SU-DHL-6 (cell line): ENCODE results near the gene TAPT1.
A peak's percentile ranks its signal among the peaks of the same experiment; 100 is the strongest.

Source experiments
- H2AFZ ChIP-seq: fragments of 200-600 bp; sonication (generic); 2 replicates; pipeline ENCODE4 v1.6.1; 2014; ENCODE audit warnings: low read depth, mild to moderate bottlenecking, moderate library complexity, mixed read lengths, antibody characterized with exemption, low read length; ENCODE audit not compliant: severe bottlenecking
- H3F3A ChIP-seq: fragments of 200-600 bp; shearing (Covaris generic); 2 replicates; pipeline ENCODE4 v1.6.0; 2016; ENCODE audit warnings: antibody characterized with exemption, mild to moderate bottlenecking; ENCODE audit not compliant: insufficient read depth
- H3K27ac ChIP-seq: fragments of 200-600 bp; sonication (generic); 2 replicates; pipeline ENCODE4 v1.5.1; 2016; ENCODE audit warnings: low read depth, mild to moderate bottlenecking, low read length, moderate library complexity, mixed read lengths
- H3K27me3 ChIP-seq: fragments of 200-600 bp; sonication (generic), shearing (Covaris generic); 2 replicates; pipeline ENCODE4 v1.6.0; 2014; ENCODE audit warnings: mild to moderate bottlenecking, low read length
- H3K36me3 ChIP-seq: fragments of 200-600 bp; sonication (generic); 2 replicates; pipeline ENCODE4 v1.6.1; 2014; ENCODE audit warnings: mild to moderate bottlenecking, low read length, mixed read lengths
- H3K4me2 ChIP-seq: fragments of 300-600, 200-600 bp; shearing (Covaris generic), sonication (generic); 2 replicates; pipeline ENCODE4 v1.6.0; 2014; ENCODE audit warnings: low read length, low read depth, mild to moderate bottlenecking; ENCODE audit not compliant: poor library complexity, severe bottlenecking
- H3K4me3 ChIP-seq: fragments of 200-600 bp; sonication (generic); 2 replicates; pipeline ENCODE4 v1.5.1; 2014; ENCODE audit warnings: antibody characterized with exemption, low read length, mild to moderate bottlenecking, mixed read lengths; ENCODE audit not compliant: insufficient read depth, poor library complexity, severe bottlenecking
- H3K79me2 ChIP-seq: fragments of 200-600 bp; sonication (generic); 2 replicates; pipeline ENCODE4 v1.6.1; 2014; ENCODE audit warnings: mild to moderate bottlenecking, low read length, moderate library complexity; ENCODE audit not compliant: insufficient read depth
- H3K9ac ChIP-seq: fragments of 200-600 bp; sonication (generic); 2 replicates; pipeline ENCODE4 v1.7.0; 2014; ENCODE audit warnings: mild to moderate bottlenecking, low read length
- H3K9me2 ChIP-seq: fragments of 200-600 bp; sonication (generic); replicated peaks from 2 replicates; pipeline ENCODE4 v1.6.1; 2014; ENCODE audit warnings: low read length; ENCODE audit not compliant: insufficient read depth
- H3K9me3 ChIP-seq: fragments of 200-600 bp; sonication (generic); 2 replicates; pipeline ENCODE4 v1.6.1; 2014; ENCODE audit warnings: low read length, mixed read lengths; ENCODE audit not compliant: insufficient read depth
- H4K20me1 ChIP-seq: fragments of 200-600 bp; sonication (generic); 2 replicates; pipeline ENCODE4 v1.6.1; 2014; ENCODE audit warnings: low read depth, mild to moderate bottlenecking, antibody characterized with exemption, low read length, moderate library complexity, mixed read lengths
- EZH2phosphoT487 ChIP-seq: fragments of 200-600 bp; sonication (generic), shearing (Covaris generic); conservative IDR thresholded peaks from 2 replicates; pipeline ENCODE4 v1.6.1; 2018; ENCODE audit warnings: mild to moderate bottlenecking, antibody characterized with exemption, low read length, moderate library complexity, mixed read lengths
- TF ChIP-seq, protein P1 (sequence below): fragments of 200-600 bp; sonication (generic); IDR thresholded peaks from one replicate; pipeline ENCODE4 v1.5.1; 2017; ENCODE audit warnings: antibody characterized with exemption, mild to moderate bottlenecking, low read length, moderate library complexity; ENCODE audit not compliant: insufficient read depth, poor library complexity, severe bottlenecking

Gene TAPT1

DNA sequence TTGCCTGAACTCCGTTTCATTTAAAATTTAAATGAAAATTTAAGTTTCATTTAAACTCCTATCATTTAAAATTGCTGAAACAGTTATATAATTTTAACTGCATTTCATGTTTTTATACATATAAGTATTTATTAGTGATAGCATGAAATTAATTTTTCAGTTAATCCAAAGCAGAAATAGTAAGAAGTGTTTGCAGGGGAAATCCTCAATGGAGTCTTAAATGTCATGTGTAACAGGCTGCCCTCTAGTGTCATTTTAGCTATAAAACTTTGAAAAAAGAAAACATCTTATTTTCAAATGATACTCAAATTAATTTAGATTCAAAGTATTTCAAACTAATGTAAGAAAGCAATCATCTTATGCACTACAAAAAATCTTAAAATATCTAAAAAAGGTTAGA is 27.2 kb downstream of the TAPT1 start:
- Histone ChIP-seq H3K9ac (no peak overlapping the region), H3K9me3 (no peaks in the 10 kb centered on the region), H3K27ac (no peak overlapping the region), H3K9me2 (no peaks in the 10 kb centered on the region), H3K36me3 (peaks cover 3% of the 10 kb centered on the region; the same call in 1 of the 2 replicates), H2AFZ (no peak overlapping the region), H3K79me2 (no peaks in the 10 kb centered on the region), H3K27me3 (no peaks in the 10 kb centered on the region), H3K4me3 (no peak overlapping the region), H4K20me1 (no peaks in the 10 kb centered on the region), H3F3A (no peaks in the 10 kb centered on the region), H3K4me2 (no peak overlapping the region)
- TF ChIP-seq, protein P1, sequence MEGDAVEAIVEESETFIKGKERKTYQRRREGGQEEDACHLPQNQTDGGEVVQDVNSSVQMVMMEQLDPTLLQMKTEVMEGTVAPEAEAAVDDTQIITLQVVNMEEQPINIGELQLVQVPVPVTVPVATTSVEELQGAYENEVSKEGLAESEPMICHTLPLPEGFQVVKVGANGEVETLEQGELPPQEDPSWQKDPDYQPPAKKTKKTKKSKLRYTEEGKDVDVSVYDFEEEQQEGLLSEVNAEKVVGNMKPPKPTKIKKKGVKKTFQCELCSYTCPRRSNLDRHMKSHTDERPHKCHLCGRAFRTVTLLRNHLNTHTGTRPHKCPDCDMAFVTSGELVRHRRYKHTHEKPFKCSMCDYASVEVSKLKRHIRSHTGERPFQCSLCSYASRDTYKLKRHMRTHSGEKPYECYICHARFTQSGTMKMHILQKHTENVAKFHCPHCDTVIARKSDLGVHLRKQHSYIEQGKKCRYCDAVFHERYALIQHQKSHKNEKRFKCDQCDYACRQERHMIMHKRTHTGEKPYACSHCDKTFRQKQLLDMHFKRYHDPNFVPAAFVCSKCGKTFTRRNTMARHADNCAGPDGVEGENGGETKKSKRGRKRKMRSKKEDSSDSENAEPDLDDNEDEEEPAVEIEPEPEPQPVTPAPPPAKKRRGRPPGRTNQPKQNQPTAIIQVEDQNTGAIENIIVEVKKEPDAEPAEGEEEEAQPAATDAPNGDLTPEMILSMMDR = peak; percentile 40
- TF ChIP-seq EZH2phosphoT487 = no peak

DNA sequence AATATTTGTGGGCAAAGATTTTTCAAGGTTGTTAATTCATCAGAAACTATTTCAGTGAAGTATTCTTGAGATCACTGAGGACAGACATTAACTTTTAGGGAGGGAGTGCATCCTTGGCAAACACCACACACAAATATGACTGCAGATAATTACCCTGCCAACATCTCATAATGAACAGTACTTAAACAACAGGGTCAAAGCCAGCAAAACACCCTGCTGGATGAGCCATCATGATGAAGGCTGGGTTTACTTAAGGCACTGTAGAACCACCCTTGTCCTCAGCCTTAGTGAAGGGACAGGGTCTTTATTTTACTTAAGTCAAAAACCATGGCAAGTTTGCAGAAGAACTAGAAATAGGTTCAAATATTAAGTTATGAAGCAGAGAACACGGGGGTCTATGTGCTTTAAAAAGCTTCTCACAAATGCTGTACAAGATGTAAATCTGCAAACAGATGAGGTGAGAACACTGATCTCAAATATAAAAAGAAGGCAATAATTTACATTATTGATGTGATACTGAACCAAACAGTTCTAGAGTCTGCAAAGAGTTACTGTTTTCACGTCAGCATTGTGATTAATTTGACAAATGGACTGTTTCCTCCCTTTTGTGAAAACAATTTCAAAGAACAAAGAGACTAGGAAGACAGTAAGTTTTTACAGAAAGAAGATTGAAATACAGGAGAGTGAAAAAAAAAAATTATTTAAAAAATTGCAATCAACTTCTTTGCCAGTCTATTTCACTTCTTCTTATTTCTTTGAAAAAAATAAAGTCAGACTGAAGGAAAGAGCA is 28.2 kb downstream of the TAPT1 start:
- H3K27ac ChIP-seq = no peak overlapping the region
- no peak overlapping the region for H3K4me2 ChIP-seq
- H3K27me3 ChIP-seq = no peaks in the 10 kb centered on the region
- no peaks in the 10 kb centered on the region for H3K9me2 ChIP-seq
- H3K79me2 ChIP-seq = no peaks in the 10 kb centered on the region
- H3F3A ChIP-seq = no peaks in the 10 kb centered on the region
- no peak overlapping the region for H3K9ac ChIP-seq
- H3K4me3 ChIP-seq = no peak overlapping the region
- TF ChIP-seq, protein P1 = no peak
- no peak for TF ChIP-seq EZH2phosphoT487
- H2AFZ ChIP-seq = no peak overlapping the region
- no peaks in the 10 kb centered on the region for H4K20me1 ChIP-seq
- H3K9me3 ChIP-seq = no peaks in the 10 kb centered on the region
- peaks cover 3% of the 10 kb centered on the region; the same call in 1 of the 2 replicates for H3K36me3 ChIP-seq

DNA sequence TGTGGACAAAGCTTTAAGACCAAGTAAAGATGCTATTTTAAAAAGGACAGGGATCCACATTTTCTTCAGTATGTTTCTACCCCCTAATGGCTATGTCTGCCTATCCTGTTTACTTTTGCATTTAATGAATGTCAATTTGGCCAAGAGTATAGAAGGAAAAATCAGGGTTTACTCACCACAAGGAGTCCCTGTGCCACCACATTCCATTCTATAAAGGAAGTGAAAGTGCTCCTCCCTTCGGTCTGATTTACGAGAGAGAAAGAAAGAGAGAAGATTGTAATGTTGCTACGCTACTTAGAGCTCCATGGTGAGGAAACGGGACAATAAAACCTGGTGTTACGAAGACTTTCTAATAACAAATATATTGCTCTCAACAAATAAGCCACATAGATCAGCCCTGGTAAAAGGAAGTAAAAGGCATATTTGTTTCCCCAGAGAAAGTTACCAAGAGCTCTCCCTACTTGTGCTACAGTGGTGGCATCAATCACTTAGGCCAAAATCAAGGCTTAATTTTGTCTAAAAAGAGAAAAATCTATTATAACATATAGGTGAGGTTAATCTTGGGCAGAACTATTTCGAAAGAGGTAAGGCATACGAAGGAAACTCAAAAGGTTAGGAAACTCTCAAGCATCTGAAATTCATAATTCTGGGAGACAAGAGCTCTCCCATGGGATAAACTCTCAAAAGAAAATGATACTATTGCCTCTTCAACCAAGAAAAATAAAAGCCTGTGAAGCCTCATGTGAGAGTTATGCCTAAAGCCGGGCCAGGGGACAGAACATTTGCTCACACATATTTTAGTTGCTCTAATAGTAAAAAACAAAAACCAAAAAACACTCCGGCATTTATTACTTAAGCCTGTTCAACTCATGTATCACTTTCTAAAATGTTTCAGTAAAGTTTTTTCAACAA is 29.5 kb downstream of the TAPT1 start:
- Histone ChIP-seq H3K4me3 (no peak overlapping the region), H3K27me3 (no peaks in the 10 kb centered on the region), H3K9ac (no peak overlapping the region), H3K9me2 (no peaks in the 10 kb centered on the region), H3K4me2 (no peak overlapping the region), H2AFZ (no peak overlapping the region), H4K20me1 (no peaks in the 10 kb centered on the region), H3K9me3 (no peaks in the 10 kb centered on the region), H3K27ac (no peak overlapping the region), H3F3A (no peaks in the 10 kb centered on the region), H3K79me2 (no peaks in the 10 kb centered on the region), H3K36me3 (peaks cover 3% of the 10 kb centered on the region; the same call in 1 of the 2 replicates)
- TF ChIP-seq, protein P1 = no peak
- TF ChIP-seq EZH2phosphoT487 = no peak
